ENCODE measurements around the gene RNU7-1.

The RNU7-1 gene

GRCh38 chr12:6951551-6952120 lies 8.0 kb downstream of the RNU7-1 start:
- H3K27ac ChIP-seq (ENCODE audit: low read depth, low read length): no peak overlapping the region
- no peak overlapping the region for H3K9ac ChIP-seq (ENCODE audit: low read depth, low read length)
- H3K4me1 ChIP-seq (ENCODE audit: control insufficient read depth, insufficient read depth, low read length): peaks cover 5% of the 10 kb centered on the region
- peaks cover 2% of the 10 kb centered on the region; the same call in 1 of the 2 replicates for H3K36me3 ChIP-seq (ENCODE audit: control insufficient read depth, insufficient read depth, low read length)
- H3K4me3 ChIP-seq (ENCODE audit: low read depth, low read length): no peak overlapping the region
- H3K9me3 ChIP-seq (ENCODE audit: control insufficient read depth, insufficient read depth, low read length): no peaks in the 10 kb centered on the region
- no peaks in the 10 kb centered on the region for H3K27me3 ChIP-seq (ENCODE audit: control insufficient read depth, insufficient read depth, low read length)

GRCh38 chr12:6952121-6952862 lies 8.7 kb downstream of the RNU7-1 start:
- Histone ChIP-seq H3K36me3 (ENCODE audit: control insufficient read depth, insufficient read depth, low read length) (peaks cover 2% of the 10 kb centered on the region), H3K4me1 (ENCODE audit: control insufficient read depth, insufficient read depth, low read length) (no peaks in the 10 kb centered on the region), H3K9me3 (ENCODE audit: control insufficient read depth, insufficient read depth, low read length) (no peaks in the 10 kb centered on the region), H3K27me3 (ENCODE audit: control insufficient read depth, insufficient read depth, low read length) (no peaks in the 10 kb centered on the region), H3K4me3 (ENCODE audit: low read depth, low read length) (no peak overlapping the region), H3K9ac (ENCODE audit: low read depth, low read length) (no peak overlapping the region; the same call in 1 of the 2 replicates), H3K27ac (ENCODE audit: low read depth, low read length) (no peak overlapping the region)

DNA sequence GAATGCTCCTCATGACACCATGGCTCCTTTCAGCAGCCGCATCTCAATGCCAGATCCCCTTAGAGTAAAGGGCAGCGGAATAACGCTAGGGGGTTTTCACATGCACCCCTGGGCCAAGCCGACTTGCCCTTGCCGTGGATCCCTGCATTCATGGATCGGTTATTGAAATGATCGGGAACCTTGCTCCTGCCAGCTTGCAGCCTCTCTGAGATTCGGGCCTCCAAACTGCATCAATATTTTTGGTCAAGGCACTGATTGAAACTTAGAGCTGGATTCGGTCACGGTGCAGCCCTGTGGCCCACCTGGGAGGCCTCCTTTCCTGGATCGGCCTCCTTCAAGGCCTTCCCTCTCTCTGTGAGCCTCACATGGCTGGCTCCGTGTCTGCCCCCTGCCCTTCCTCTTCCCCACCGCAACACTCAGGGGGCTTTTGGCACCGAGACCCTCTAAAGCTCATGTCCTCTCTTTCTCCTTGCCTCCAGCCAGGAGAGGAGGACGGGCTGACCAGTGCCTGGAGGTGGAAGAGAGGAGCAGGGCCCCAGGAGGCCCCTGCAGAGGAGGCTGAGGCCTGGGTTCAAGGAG lies 9.3 kb downstream of the RNU7-1 start:
- Histone ChIP-seq H3K4me1 (ENCODE audit: control insufficient read depth, insufficient read depth, low read length) (no peaks in the 10 kb centered on the region), H3K27ac (ENCODE audit: low read depth, low read length) (no peak overlapping the region), H3K9me3 (ENCODE audit: control insufficient read depth, insufficient read depth, low read length) (no peaks in the 10 kb centered on the region), H3K9ac (ENCODE audit: low read depth, low read length) (no peak overlapping the region), H3K4me3 (ENCODE audit: low read depth, low read length) (no peak overlapping the region), H3K27me3 (ENCODE audit: control insufficient read depth, insufficient read depth, low read length) (no peaks in the 10 kb centered on the region), H3K36me3 (ENCODE audit: control insufficient read depth, insufficient read depth, low read length) (peaks cover 2% of the 10 kb centered on the region)

DNA sequence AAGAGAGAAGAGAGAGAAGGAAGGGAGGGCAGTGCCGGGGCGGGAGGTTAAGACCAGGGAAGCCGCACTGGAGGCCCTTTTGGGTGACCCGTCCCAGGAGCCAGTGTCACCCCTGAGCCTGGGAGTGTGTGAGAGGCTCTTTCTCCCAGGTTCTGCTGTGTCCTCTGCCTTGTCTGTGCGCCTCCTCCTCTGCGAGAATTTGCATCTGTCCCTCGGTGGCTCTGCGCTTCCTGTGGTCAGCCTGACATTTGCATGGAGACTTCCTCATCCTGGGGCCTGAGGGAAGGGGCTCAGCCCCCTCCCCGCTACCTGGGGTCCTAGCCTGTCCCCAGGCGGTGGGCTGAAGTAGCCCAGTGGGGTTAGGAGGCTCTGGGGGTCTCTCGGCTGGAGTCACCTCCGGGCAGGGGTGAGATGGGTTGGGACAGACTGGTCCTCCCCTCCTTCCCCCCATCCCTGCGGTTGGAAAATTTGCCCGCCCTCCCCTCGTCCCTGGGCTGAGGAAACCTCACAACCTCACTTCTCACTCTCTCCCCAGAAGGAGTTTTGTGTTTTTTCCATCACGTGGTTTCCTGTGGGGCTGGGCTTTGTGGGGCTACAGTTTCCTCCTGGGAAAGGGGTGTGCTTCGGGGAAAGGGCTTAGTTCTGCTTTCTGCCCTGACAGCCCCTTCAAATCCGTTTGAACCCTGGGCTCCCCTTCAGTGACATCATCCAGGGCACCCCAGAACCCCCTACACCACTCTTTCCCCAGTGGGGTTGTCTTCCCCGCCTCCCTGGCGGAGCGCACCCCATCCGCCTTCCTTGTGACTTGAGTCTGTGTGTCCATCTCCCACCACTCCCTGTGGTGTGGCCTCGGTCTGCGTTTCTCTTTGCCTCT lies 10.1 kb downstream of the RNU7-1 start:
- Histone ChIP-seq H3K4me1 (ENCODE audit: control insufficient read depth, insufficient read depth, low read length) (no peaks in the 10 kb centered on the region), H3K4me3 (ENCODE audit: low read depth, low read length) (no peak overlapping the region), H3K9ac (ENCODE audit: low read depth, low read length) (no peak overlapping the region), H3K9me3 (ENCODE audit: control insufficient read depth, insufficient read depth, low read length) (no peaks in the 10 kb centered on the region), H3K36me3 (ENCODE audit: control insufficient read depth, insufficient read depth, low read length) (peaks cover 2% of the 10 kb centered on the region), H3K27ac (ENCODE audit: low read depth, low read length) (no peak overlapping the region), H3K27me3 (ENCODE audit: control insufficient read depth, insufficient read depth, low read length) (no peaks in the 10 kb centered on the region)

DNA sequence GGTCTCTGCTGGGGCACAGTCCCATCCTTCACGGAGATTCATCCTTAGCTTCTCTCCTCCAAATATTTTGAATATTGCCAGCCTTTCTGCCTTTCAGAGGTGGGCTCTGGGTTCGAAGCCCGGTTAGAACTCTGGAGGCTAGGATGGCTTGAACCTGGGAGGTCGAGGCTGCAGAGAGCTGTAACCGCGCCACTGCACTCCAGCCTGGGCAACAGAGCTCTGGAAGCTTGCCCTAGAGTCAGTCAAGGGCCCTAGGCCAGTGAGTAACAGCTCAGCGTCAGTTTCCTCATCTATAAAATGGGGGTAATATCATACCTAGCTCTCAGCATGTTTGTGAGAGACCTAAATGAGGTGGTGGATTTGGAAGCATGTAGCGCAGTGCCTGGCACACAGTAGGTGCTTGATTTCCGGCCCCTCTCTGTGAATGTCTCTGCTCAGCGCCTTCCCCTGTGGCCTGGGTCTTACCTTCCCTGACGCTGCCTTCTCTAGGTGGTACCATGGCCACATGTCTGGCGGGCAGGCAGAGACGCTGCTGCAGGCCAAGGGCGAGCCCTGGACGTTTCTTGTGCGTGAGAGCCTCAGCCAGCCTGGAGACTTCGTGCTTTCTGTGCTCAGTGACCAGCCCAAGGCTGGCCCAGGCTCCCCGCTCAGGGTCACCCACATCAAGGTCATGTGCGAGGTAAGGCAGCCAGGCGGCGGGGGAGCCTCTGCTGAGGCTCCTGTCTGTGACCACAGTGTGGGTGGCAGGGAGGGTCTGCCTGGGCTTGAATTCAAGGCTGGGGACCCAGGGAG lies 10.9 kb downstream of the RNU7-1 start:
- no peaks in the 10 kb centered on the region for H3K9me3 ChIP-seq (ENCODE audit: control insufficient read depth, insufficient read depth, low read length)
- H3K4me1 ChIP-seq (ENCODE audit: control insufficient read depth, insufficient read depth, low read length): no peaks in the 10 kb centered on the region
- peaks cover 2% of the 10 kb centered on the region for H3K36me3 ChIP-seq (ENCODE audit: control insufficient read depth, insufficient read depth, low read length)
- H3K9ac ChIP-seq (ENCODE audit: low read depth, low read length): no peak overlapping the region
- no peak overlapping the region for H3K27ac ChIP-seq (ENCODE audit: low read depth, low read length)
- no peaks in the 10 kb centered on the region for H3K27me3 ChIP-seq (ENCODE audit: control insufficient read depth, insufficient read depth, low read length)
- H3K4me3 ChIP-seq (ENCODE audit: low read depth, low read length): no peak overlapping the region

GRCh38 chr12:6955108-6956020 lies 11.7 kb downstream of the RNU7-1 start:
- H3K9ac ChIP-seq (ENCODE audit: low read depth, low read length): no peak overlapping the region
- no peaks in the 10 kb centered on the region for H3K27me3 ChIP-seq (ENCODE audit: control insufficient read depth, insufficient read depth, low read length)

GRCh38 chr12:6956021-6956727 lies 12.6 kb downstream of the RNU7-1 start:
- H3K36me3 ChIP-seq (ENCODE audit: control insufficient read depth, insufficient read depth, low read length): peaks cover 2% of the 10 kb centered on the region
- no peak overlapping the region for H3K27ac ChIP-seq (ENCODE audit: low read depth, low read length)
- H3K4me3 ChIP-seq (ENCODE audit: low read depth, low read length): no peak overlapping the region
- peaks cover 4% of the 10 kb centered on the region for H3K4me1 ChIP-seq (ENCODE audit: control insufficient read depth, insufficient read depth, low read length)
- no peaks in the 10 kb centered on the region for H3K9me3 ChIP-seq (ENCODE audit: control insufficient read depth, insufficient read depth, low read length)
- H3K9ac ChIP-seq (ENCODE audit: low read depth, low read length): no peak overlapping the region
- no peaks in the 10 kb centered on the region for H3K27me3 ChIP-seq (ENCODE audit: control insufficient read depth, insufficient read depth, low read length)

More at GRCh38 chr12:6955108-6956020, 11.7 kb downstream of the RNU7-1 start:
- Histone ChIP-seq H3K9me3 (ENCODE audit: control insufficient read depth, insufficient read depth, low read length) (no peaks in the 10 kb centered on the region), H3K4me1 (ENCODE audit: control insufficient read depth, insufficient read depth, low read length) (no peaks in the 10 kb centered on the region), H3K4me3 (ENCODE audit: low read depth, low read length) (no peak overlapping the region), H3K36me3 (ENCODE audit: control insufficient read depth, insufficient read depth, low read length) (peaks cover 2% of the 10 kb centered on the region), H3K27ac (ENCODE audit: low read depth, low read length) (no peak overlapping the region)

DNA sequence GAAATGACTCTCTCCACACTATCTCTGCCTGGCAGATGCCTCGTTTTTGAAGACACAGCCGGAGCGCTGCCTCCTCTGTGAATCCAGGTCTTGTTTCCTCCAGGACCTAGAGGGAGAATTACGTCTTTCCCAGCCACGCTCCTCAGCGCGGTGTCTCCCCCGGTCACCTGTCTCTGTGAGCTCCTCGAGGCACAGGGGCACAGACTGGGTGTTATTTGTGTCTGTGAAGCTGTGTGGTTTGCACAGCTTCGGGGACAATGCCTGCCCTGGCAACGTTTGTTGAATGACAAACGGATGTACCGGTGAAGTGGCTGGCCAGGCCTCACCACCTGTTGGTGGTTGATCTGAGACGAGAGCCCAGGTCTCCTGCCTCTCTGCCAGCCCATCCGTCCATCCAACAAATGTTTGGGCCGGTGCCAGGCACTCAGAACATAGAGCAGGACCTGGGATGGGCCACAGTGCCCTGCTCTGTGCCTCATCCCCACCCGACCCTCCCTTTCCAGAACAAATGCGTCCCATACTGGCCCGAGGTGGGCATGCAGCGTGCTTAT lies 13.6 kb downstream of the RNU7-1 start:
- Histone ChIP-seq H3K27me3 (ENCODE audit: control insufficient read depth, insufficient read depth, low read length) (no peaks in the 10 kb centered on the region), H3K4me1 (ENCODE audit: control insufficient read depth, insufficient read depth, low read length) (peaks cover 14% of the 10 kb centered on the region), H3K4me3 (ENCODE audit: low read depth, low read length) (no peak overlapping the region), H3K9me3 (ENCODE audit: control insufficient read depth, insufficient read depth, low read length) (no peaks in the 10 kb centered on the region), H3K9ac (ENCODE audit: low read depth, low read length) (no peak overlapping the region), H3K27ac (ENCODE audit: low read depth, low read length) (no peak overlapping the region), H3K36me3 (ENCODE audit: control insufficient read depth, insufficient read depth, low read length) (peaks cover 2% of the 10 kb centered on the region)
